ENCODE measurements around the gene CLIC4. TPM values are rescaled to one million over a fixed set of nuclear protein-coding genes. Genes with fewer than 3 reads are reported as not detected.

The CLIC4 gene
- total RNA-seq, 1 experiment from 2014 or later = 230 TPM

- H2BK120ac ChIP-seq (ENCODE audit: low read depth, low read length, poor library complexity, severe bottlenecking) = no peak overlapping the region
- DNase-seq = no peak
- no peaks in the 10 kb centered on the region for H4K20me1 ChIP-seq (ENCODE audit: control insufficient read depth, insufficient read depth, insufficient read length)
- no peaks in the 10 kb centered on the region for H3K79me2 ChIP-seq (ENCODE audit: insufficient read depth, low read length)
- no peak overlapping the region for H2BK15ac ChIP-seq (ENCODE audit: low read depth, low read length)
- no peak overlapping the region for H3K4me2 ChIP-seq (ENCODE audit: insufficient read depth, insufficient read length, low read length)
- H3K4me1 ChIP-seq (ENCODE audit: insufficient read depth, low read length) = no peaks in the 10 kb centered on the region
- no peaks in the 10 kb centered on the region for H3K23me2 ChIP-seq (ENCODE audit: insufficient read length, low read depth, low read length, poor library complexity, severe bottlenecking)
- H3K56ac ChIP-seq (ENCODE audit: insufficient read length, low read depth, low read length) = no peak overlapping the region
- H3K27me3 Mint-ChIP-seq (ENCODE audit: low read depth) = peaks cover 2% of the 10 kb centered on the region; the same call in 1 of the 2 replicates
- H2AFZ ChIP-seq (ENCODE audit: low read length) = no peak overlapping the region
- H3K14ac ChIP-seq (ENCODE audit: insufficient read depth, low read length) = no peak overlapping the region
- no peaks in the 10 kb centered on the region for H3K79me1 ChIP-seq (ENCODE audit: insufficient read depth, low read depth, low read length, poor library complexity, severe bottlenecking)
- H2BK20ac ChIP-seq (ENCODE audit: low read depth, low read length, poor library complexity, severe bottlenecking) = no peak overlapping the region
- no peaks in the 10 kb centered on the region for H3K27me3 ChIP-seq (ENCODE audit: insufficient read depth, low read length)
- no peak overlapping the region for H2AK5ac ChIP-seq (ENCODE audit: insufficient read length, low read length)
- no CpG with 5 or more reads among the region's 4 CpGs for WGBS (ENCODE audit: extremely low coverage, insufficient read length, low lambda C conversion rate)
- H3K9ac ChIP-seq (ENCODE audit: extremely low read depth, insufficient read length, low read length) = no peak overlapping the region
- no peak overlapping the region for H4K91ac ChIP-seq (ENCODE audit: insufficient read length, low read depth, low read length)
- no peaks in the 10 kb centered on the region for H3K9me3 ChIP-seq (ENCODE audit: control insufficient read depth, low read depth, low read length)
- H4K5ac ChIP-seq (ENCODE audit: insufficient read length, low read depth, low read length) = no peak overlapping the region
- no peak overlapping the region for H3K27ac Mint-ChIP-seq
- no peak overlapping the region for H3K18ac ChIP-seq (ENCODE audit: insufficient read length, low read depth, low read length)
- H3T11ph ChIP-seq (ENCODE audit: low read length) = no peak overlapping the region
- H4K8ac ChIP-seq (replicated peaks; ENCODE audit: insufficient read length, low read depth, low read length) = no peak overlapping the region
- no peak overlapping the region for H3K4me3 Mint-ChIP-seq
- no peaks in the 10 kb centered on the region; a peak in 1 of 7 replicates for H3K36me3 Mint-ChIP-seq (ENCODE audit: insufficient read depth in 1 of 3, low read depth in 3 of 3)
- no peak overlapping the region for H3K4ac ChIP-seq (ENCODE audit: low read depth, low read length)
- TF ChIP-seq CTCF (conservative IDR thresholded peaks at IDR 0.05) = no peak
- no peak overlapping the region for H3K23ac ChIP-seq (ENCODE audit: insufficient read length, low read depth, low read length)
- no peak overlapping the region for H3K27ac ChIP-seq (ENCODE audit: insufficient read length, low read depth, low read length)
- no peaks in the 10 kb centered on the region; a peak in 1 of 5 replicates for H3K9me3 Mint-ChIP-seq
- H2BK5ac ChIP-seq (ENCODE audit: insufficient read length, low read length) = no peak overlapping the region
- H3K4me1 Mint-ChIP-seq = no peaks in the 10 kb centered on the region
- no peak overlapping the region for H2BK12ac ChIP-seq (ENCODE audit: insufficient read length, low read depth, low read length)
Observed at GRCh38 chr1:24711329-24711728, 33.9 kb upstream of the CLIC4 start.

Data from H9 (cell line).